T-helper 22 cell (primary cell): ENCODE results near the gene MMUT.
"Not testable (repeated sequence)": the region's sequence is repeated elsewhere in the genome, so short reads cannot be mapped to it uniquely, and the experiment has no call there.

ENCODE experiments used
- DNase-seq: peaks from one replicate; pipeline ENCODE4 v3.0.0-alpha.2; 2020; ENCODE audit warnings: low read depth

Gene MMUT

DNA sequence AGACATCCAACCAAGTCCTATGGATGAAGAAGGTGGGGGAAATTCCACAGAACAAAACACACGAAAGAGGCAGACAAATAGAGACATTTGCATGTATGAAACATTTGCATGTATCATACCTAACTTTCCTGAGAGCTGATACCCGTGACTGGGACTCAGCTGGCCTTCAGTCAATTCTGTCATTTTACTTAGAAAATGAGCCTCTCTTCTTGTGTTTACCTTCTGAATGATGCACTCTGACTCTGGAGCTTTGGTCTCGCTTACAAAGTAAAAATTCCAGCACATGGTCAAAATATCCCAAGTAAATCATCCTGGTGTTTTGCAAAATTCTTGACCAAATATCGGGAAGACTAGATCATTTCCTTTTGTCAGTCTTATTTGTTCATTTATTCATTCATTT is 46.9 kb downstream of the MMUT start:
- no peak for DNase-seq

DNA sequence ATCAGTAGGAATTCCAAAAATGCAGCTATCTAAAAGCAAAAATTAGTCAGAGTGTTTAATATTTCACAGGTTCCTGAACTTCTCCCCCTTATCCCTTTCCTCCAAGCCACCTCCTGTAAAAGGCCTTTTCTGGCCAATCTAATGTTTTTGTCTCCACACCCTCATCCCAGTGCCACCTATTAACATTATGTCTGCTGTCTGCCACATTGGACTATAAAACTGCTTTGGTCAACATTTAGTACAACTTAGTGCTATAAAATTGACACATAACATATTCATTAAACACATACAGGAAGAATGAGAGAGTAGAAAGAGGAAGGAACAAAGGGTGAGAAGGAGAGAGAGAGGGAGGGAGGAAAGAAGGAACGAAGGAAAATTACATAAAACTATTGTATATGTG is 47.7 kb downstream of the MMUT start:
- DNase-seq: no peak

DNA sequence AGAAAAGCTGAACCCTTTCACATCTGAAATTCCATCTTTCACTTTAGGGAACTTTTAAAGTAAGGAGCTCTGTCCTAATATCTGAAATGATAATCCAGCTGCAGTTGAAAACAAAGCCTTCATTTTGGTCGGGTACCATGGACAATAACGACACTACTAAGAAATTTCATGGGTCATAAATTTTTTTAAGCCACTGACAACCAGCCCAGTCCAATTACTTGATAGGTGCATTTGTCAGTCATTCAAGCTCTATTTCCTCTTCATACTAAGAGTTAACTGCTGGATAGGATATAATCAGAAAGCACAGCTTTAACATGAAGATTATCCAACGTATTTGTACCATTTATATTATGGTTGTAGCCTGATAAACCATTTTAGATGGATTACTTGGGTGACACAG is 52.5 kb downstream of the MMUT start:
- no peak for DNase-seq

DNA sequence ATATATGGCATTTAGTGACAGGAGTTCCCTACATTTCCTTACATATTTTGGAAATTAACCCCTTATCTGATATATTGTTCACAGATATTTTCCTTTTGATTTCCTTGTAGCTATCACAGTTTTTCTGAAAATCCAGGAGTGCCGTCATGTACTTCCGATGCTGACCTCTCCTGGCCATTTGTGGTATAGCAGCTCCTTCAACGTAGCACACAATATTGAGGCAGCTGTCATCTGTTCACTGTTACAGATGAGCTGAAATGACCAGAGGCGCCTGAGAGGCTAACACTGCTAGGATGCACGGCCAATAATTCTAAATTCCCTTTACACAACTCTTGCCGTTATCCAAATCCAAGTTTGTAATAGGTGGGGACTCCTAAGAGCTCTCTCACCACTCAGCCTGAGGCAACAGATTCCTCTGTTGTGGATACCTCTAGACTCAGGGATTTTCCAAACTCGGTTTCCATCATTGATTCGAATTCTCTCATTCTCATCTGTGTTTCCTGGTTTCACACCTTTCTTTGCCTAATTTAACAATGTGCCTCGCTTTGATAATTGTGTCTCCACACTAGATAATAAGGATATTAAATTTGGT is 53.0 kb downstream of the MMUT start:
- DNase-seq: no peak

DNA sequence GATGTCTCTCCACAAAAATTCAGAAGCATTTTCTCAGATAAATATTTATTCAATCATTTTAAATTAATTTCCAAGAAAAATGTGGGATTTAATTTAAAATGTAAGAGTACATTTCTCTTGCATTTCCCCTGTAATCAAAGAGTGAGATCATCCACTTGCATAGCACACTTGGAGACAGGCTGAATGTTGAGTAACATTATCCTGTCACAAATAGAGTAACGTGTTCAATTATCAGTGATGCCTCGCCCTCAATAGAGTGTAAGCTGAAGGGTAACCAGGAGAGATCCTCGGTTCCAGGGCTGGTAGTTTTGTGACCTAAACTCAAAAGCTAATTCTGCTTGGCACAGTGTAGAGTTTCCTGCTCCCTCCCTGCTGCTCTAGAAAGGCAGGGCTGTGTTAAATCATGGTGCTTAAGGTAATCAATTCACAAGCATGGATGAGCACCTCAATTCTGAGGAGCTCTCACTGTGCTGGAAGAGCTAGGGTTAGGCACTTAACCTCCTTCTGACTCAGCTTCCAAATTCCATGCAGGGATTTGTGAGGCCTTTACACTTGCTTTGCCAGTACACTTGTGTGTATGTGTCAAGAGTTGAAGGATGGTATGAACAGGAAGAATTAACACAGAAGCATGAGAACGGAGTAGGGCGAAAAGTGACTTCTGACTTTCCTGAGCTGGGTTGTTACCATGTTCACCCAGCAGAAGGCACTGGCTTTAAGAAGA is 56.6 kb downstream of the MMUT start:
- DNase-seq: no peak

DNA sequence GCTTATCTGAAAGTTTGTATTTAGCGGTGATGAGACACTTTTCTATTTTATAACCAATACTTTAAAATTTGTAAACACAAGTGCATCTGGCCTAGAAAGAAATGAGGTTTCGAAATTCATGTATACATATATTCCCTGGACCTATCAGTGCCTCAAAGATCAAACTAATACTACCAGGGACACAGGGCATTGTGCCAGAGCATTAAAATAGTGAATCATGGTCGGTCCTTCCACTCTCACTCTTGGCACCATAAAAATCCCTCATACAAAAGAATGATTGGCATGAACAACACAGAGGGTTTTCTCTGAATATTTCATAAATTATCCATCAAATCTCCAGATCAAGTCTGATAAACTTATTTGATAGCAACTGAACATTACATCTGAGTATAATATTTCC is 62.0 kb downstream of the MMUT start:
- no peak for DNase-seq

GRCh38 chr6:49386667-49387508 is 76.2 kb downstream of the MMUT start:
- not testable (repeated sequence) for DNase-seq

DNA sequence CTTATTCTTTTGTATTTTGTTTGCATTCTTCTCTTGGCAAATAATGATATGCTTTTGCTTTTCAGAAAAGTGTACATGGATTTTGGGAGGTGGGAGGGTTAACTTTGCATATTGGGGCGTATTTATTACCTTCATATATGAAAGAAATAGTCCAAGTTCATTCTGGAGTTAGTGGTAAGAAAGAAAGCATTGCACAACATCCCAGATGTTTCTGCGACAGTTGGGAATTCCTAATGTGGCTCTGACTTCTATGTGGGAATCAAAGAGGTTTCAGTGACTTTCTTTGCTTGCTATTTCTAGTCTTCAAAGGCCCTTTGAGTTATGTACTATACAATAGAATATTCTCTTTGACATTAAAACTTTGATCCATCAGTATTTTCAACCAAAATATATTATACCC is 78.1 kb downstream of the MMUT start:
- DNase-seq: no peak
